ENCODE results near the gene ZNF891. TPM values are rescaled to one million over a fixed set of nuclear protein-coding genes. Genes with fewer than 3 reads are reported as not detected.

Gene ZNF891
- 0.32 and 0.44 TPM in 2 replicates for total RNA-seq (2014; rRNA removed; shearing (Covaris generic))

GRCh38 chr12:133130038-133130807 is at the start of gene ZNF891, which contains the start of gene ZNF10:
Gene ZNF891 (minus strand): TSS chr12:133130274. CDS start chr12:133121918, 8,356 bp downstream.
Gene ZNF10 (plus strand): TSS chr12:133130627. CDS start chr12:133144493, 13,866 bp downstream.
- DNase-seq (ENCODE audit: low read depth) = peak; percentile 90

- no peak for DNase-seq (ENCODE audit: low read depth)
Observed at GRCh38 chr12:133174901-133175300, 44.8 kb upstream of the ZNF891 start.

DNA sequence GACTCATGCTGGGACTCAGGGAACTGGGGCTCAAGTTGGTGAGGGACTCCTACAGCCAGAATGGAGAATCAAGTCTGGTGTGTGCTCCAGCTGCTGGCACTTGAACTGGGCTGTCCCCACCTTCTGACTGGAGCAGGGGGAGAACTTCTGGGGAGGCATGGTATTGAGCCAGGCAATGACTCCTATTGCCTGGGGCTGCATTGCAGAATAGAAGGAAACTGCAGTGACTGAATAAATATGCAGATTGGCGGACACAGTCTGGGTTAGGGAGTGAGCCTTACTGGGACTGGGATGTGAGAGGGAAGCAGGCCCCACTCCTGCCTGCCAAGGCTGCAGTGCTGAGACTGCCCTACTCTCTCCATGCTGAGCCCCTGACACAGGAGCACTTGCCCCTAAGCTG is 42.4 kb upstream of the ZNF891 start:
- DNase-seq (ENCODE audit: low read depth) = no peak

- peak; percentile 17 for DNase-seq (ENCODE audit: low read depth)
Observed at GRCh38 chr12:133165776-133166175, 35.7 kb upstream of the ZNF891 start.

GRCh38 chr12:133156125-133156690 is 26.1 kb upstream of the ZNF891 start:
- DNase-seq (ENCODE audit: low read depth) = no peak

DNA sequence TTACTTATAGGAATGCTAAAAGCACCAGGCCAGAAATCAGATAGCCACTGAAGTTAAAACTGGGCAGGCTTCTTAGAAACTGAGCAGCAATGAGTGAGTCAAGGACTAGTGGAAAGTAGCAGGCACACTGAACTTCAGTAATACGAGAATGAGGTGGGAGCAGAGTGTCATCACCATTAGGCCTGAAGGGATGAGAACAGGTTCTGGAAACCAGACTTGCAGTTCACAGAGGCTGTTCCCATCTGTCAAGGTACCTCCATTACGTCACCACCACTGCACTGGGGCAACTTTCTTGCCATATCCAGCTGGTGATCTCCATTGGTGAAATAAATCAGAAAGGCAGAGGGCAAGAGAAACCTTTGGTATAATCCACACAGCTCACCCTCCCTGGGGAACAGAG is 15.9 kb upstream of the ZNF891 start:
- DNase-seq (ENCODE audit: low read depth) = no peak

- no peak for DNase-seq (ENCODE audit: low read depth)
Observed at GRCh38 chr12:133135747-133136146, 5.7 kb upstream of the ZNF891 start.

- no peak for DNase-seq (ENCODE audit: low read depth)
Observed at GRCh38 chr12:133130808-133131128, 694 bp upstream of the ZNF891 start.

DNA sequence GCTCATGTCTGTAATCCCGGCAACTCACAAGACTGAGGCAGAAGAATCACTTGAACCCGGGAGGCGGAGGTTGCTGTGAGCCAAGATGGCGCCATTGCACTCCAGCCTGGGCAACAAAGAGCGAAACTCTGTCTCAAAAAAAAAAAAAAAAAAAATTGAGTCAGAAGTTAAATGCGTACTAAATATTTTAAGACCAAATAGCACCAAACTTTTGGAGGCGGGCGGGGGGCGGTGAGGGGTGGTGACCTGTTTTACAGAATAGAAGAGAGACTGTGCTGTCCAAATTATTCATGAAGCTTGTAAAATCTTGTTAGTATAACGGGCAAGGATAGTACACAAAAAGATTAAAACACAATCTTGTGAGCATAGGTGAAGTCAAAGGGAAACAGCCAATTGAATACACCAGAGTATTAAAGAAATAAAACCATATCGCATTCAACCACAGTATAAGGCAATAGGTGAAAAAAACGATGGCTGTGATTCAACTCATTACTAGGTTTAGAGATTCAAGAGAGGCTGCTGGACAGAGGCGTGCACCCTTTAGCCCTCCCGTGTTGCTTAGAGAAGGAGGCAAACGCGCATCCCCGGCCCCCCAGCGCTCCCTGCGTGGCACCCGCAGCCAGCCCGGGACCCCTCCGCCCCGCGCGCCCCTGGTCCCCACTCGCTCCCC is 571 bp downstream of the ZNF891 start:
- peak; percentile 47 for DNase-seq (ENCODE audit: low read depth)

GRCh38 chr12:133124674-133125073 is 5.4 kb downstream of the ZNF891 start:
- no peak for DNase-seq (ENCODE audit: low read depth)

DNA sequence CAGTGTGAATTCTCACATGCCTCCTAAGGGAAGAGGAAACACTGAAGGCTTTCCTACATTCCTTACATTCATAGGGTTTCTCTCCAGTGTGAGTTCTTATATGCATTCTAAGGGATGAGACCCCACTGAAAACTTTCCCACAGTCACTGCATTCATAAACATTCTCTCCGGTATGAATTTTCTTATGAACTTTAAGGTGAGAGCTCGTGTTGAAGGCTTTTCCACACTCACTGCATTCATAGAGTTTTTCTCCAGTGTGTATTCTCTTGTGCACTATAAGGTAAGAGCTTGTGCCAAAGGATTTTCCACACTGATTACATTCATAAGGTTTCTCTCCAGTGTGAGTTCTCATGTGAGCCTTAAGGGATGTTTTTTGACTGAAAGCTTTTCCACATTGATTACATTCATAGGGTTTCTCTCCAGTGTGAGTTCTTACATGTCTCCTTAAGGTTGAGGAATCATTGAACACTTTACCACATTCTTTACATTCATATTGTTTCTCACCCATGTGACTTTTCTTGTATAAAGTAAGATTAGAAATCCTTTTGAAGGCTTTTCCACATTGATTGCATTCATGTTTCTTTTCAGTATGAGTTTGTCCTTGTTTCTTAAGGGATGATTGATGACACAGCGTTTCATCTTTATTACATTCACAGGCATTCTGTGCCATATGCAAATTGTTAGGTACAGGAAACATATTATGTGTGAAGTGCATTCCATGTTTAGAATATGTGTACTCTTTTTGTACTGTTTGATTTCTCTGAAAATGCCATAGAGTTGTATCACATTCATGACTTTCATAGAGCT is 9.5 kb downstream of the ZNF891 start:
- no peak for DNase-seq (ENCODE audit: low read depth)

DNA sequence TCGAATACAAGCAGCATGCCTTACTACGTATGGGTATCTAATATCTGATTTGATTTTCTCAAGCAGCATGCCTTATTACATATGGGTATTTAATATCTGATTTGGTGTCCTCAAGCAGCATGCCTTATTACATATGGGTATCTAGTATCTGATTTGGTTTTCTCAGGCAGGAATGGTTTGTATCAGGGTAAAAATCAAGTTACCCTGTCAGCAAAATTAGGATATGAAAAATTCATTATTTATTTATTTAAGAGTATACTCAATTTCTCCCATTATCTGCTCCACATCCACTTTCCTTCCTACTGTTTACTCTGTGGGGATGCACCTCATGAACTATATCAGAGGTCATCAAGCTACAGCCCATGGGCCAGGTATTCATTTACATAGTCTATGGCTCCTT is 21.9 kb downstream of the ZNF891 start:
- DNase-seq (ENCODE audit: low read depth) = no peak

- DNase-seq (ENCODE audit: low read depth) = no peak
Observed at GRCh38 chr12:133107121-133107520, 23.0 kb downstream of the ZNF891 start.

- DNase-seq (ENCODE audit: low read depth) = peak; percentile 7
Observed at GRCh38 chr12:133106253-133106652, 23.8 kb downstream of the ZNF891 start.

DNA sequence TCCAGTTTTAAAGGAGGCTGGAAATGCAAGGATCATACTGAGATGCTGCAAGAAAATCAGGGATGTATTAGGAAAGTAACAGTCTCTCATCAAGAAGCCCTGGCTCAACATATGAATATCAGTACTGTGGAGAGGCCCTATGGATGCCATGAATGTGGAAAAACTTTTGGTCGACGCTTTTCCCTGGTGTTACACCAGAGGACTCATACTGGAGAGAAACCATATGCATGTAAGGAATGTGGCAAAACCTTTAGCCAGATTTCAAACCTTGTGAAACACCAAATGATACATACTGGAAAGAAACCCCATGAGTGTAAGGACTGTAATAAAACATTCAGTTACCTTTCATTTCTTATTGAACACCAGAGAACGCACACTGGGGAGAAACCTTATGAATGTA is 24.5 kb downstream of the ZNF891 start:
- DNase-seq (ENCODE audit: low read depth) = no peak

- DNase-seq (ENCODE audit: low read depth) = no peak
Observed at GRCh38 chr12:133083345-133083744, 46.7 kb downstream of the ZNF891 start.

DNA sequence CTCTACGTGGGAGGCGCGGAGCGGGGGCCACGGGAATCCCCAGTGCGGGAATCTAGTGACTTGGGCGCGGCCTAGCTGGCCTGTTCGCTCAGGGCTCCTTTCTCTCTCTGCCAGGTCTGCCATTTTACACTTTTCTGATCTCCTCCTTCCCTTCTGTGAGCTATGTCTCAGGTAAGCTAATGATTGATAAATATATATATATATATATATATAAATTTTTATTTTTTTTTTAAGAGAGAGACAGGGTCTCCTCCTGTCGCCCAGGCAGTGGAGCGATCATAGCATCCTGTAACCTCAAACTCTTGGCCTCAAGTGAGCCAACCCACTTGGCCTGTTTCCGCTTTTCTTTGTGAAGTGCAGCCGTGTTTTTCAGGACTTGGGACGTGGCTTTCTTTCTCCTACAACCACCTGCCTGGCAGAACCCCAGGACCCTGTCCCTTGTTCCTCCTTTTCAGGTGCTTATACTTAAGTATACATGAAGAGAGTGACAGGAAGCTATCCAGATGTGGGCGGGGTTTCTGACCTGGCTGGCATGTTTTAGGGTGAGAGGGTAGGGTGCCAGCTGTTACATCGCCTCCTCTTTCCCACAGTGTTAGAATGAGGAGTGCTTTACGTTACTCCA is 48.8 kb downstream of the ZNF891 start:
- no peak for DNase-seq (ENCODE audit: low read depth)

GRCh38 chr12:133080368-133081158 is 49.5 kb downstream of the ZNF891 start, which contains the start of gene ZNF140:
Gene ZNF140 (plus strand): TSS chr12:133080923. CDS start chr12:133081321, 398 bp downstream.
- peak; percentile 94 for DNase-seq (ENCODE audit: low read depth)

- peak; percentile 98 for DNase-seq (ENCODE audit: low read depth)
Observed at GRCh38 chr12:133080026-133080367, 50.1 kb downstream of the ZNF891 start.

GRCh38 chr12:133073836-133074235 is 56.2 kb downstream of the ZNF891 start:
- no peak for DNase-seq (ENCODE audit: low read depth)

DNA sequence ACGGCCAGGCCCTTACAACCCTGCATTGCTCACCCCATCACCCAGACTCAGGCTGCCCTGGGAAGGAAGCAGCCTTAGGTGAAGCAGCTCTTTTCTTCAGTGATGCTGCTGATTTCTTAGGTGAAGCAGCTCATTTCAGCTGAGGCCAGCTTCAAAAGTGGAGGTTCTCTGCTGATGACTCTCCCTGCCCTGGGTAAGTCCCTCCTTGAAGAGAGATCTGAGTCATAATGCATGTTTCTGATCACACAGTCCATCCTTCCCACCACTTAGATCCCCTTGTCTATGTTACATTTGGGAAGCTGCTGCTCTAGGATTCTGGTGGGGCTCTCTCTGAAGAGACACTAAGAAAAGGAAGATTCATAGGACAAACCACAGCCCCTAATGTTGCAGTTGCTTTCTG is 66.5 kb downstream of the ZNF891 start:
- no peak for DNase-seq (ENCODE audit: low read depth)
